ENCODE results near the gene CTSF. TPM values are rescaled to one million over a fixed set of nuclear protein-coding genes. Genes with fewer than 3 reads are reported as not detected.

The CTSF gene
- total and polyA plus RNA-seq, 2 of the 8 experiments (the other 6 are each of a cell fraction or from before 2014, with no cell fraction given), result 0.58 to 2.3 TPM

DNA sequence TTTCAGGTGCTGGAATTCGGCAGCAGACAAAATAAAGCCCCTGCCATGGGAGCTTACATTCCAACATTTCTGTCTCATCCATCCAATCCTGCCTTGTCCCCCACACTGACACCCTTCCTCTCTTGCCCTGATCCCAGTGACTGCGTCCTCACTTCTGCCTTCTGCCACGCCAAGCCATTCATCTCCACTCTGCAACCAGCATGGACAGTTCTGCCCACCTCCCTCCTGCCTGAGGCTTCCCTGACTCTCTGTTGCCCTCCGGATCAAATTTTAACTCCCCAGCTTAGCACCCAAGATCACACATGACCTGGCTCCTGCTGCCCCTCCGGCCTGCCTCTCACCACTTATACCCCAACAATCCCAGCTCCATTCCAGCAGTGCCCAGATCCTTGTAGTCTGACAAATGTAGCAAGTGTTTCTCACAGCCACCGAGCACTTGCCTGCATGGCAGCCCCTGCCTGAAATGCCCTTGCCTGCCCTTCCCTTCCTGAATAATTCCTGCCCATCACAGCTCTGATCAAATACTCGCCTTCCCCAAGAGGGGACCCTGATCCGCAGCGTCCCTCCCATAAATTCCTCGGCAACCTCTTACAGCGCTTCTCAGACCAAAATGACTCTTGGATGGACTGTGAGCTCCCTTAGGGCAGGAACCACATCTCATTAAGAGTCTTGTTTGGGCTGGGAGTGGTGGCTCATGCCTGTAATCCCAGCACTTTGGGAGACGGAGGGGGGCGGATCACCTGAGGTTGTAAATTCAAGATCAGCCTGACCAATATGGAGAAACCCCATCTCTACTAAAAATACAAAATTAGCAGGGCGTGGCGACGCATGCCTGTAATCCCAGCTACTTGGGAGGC is 19.4 kb downstream of the CTSF start:
- no peak overlapping the region for H3K27ac ChIP-seq (ENCODE audit: low read depth, low read length)
- H3K23me2 ChIP-seq (ENCODE audit: low read depth, low read length), result peaks cover 3% of the 10 kb centered on the region; the same call in 1 of the 2 replicates
- H2BK120ac ChIP-seq (replicated peaks; ENCODE audit: low read depth, low read length), result no peak overlapping the region
- TF ChIP-seq NANOG (IDR thresholded peaks at IDR 0.05; ENCODE audit: insufficient read depth, low read depth, low read length, poor library complexity, severe bottlenecking), result no peak
- TF ChIP-seq TEAD4 (IDR thresholded peaks at IDR 0.05; ENCODE audit: low read depth, low read length), result 0 out of 2 replicates have a peak, but pooled peaks have one; percentile 30
- no peak for TF ChIP-seq PHF8 (conservative IDR thresholded peaks at IDR 0.05; ENCODE audit: low read depth, low read length)
- peak overlapping the region in 2 of 4 experiments; percentile 10 to 84; a peak in 2 of 8 replicates for H3K4me3 ChIP-seq (ENCODE audit: extremely low read depth in 1 of 4, insufficient read depth in 2 of 4, low read depth in 3 of 4, low read length in 4 of 4)
- peaks cover 0 to 15% (median 10%) of the 10 kb centered on the region in 4 experiments; a peak in 6 of 7 replicates for H3K4me1 ChIP-seq (replicated peaks in 1 of 4; ENCODE audit: control insufficient read depth in 3 of 4, insufficient read depth in 4 of 4, low read length in 3 of 4)
- no peak for FAIRE-seq
- no peak overlapping the region for H4K5ac ChIP-seq (ENCODE audit: insufficient read length, low read depth, low read length)
- ChIA-PET CTCF (ENCODE audit: partially characterized antibody) (interaction anchor here (0.7 to 1.9 kb wide), 11 partner anchors 12 to 160 kb away, joined by 3 to 5 read pairs (median 3); partner anchors contain the start of genes CCDC87 and CCS), POLR2A (ENCODE audit: partially characterized antibody) (interaction anchor here (0.6 to 7.9 kb wide), 5 partner anchors 13 to 67 kb away, joined by 3 to 54 read pairs (median 5); partner anchors contain the start of genes BBS1 and RBM14)
- H4K20me1 ChIP-seq (replicated peaks in 1 of 2; ENCODE audit: control insufficient read depth in 1 of 2, insufficient read depth in 2 of 2, low read length in 2 of 2), result peaks cover 0 to 2% of the 10 kb centered on the region in 2 experiments
- 91% methylated on average over 16 of the region's 16 CpGs; no CpG with 5 or more reads in 1 of the 2 experiments for WGBS, 2 experiments (ENCODE audit: extremely low coverage in 1 of 2, insufficient coverage in 1 of 2, insufficient read length in 1 of 2, insufficient replicate concordance in 2 of 2, low coverage in 1 of 2, low lambda C conversion rate in 2 of 2, missing lambda C conversion rate in 1 of 2)
- H3K14ac ChIP-seq (ENCODE audit: insufficient read length), result no peak overlapping the region
- H2BK15ac ChIP-seq (ENCODE audit: low read length), result peak overlapping the region; percentile 13
- peak overlapping the region; percentile 51; the same call in 1 of the 2 replicates for H2BK12ac ChIP-seq (ENCODE audit: low read depth, low read length)
- no peak for DNase-seq (ENCODE audit: low read depth in 1 of 2, low spot score in 2 of 2)
- 0 out of 2 replicates have a peak overlapping the region, but pooled peaks have one; percentile 1 for H2BK20ac ChIP-seq (ENCODE audit: low read length)
- H4K91ac ChIP-seq (replicated peaks; ENCODE audit: insufficient read length, low read length), result no peak overlapping the region
- H3K9me3 ChIP-seq (ENCODE audit: insufficient read depth in 2 of 2, low read depth in 1 of 2, low read length in 1 of 2), result no peaks in the 10 kb centered on the region
- H3K18ac ChIP-seq (ENCODE audit: extremely low read depth, low read length), result no peak overlapping the region
- peak overlapping the region in 1 of 4 experiments; percentile 18; a peak in 2 of 7 replicates for H3K9ac ChIP-seq (replicated peaks in 1 of 4; ENCODE audit: extremely low read depth in 1 of 4, low read depth in 3 of 4, low read length in 3 of 4)
- H3K79me2 ChIP-seq (ENCODE audit: control insufficient read depth in 1 of 2, insufficient read depth in 2 of 2, low read length in 2 of 2), result no peaks in the 10 kb centered on the region; a peak in 1 of 4 replicates
- H2AFZ ChIP-seq (ENCODE audit: low read length), result no peak overlapping the region
- peak overlapping the region; percentile 50 to 72; a peak in 3 of 4 replicates for H3K4me2 ChIP-seq (ENCODE audit: insufficient read depth in 1 of 2, low read depth in 2 of 2, low read length in 2 of 2)
- no peak overlapping the region for H3K4ac ChIP-seq (replicated peaks; ENCODE audit: insufficient read length, low read depth, low read length)
- no peaks in the 10 kb centered on the region for H3K27me3 ChIP-seq (replicated peaks in 1 of 4; ENCODE audit: control insufficient read depth in 3 of 4, extremely low read depth in 1 of 4, insufficient read depth in 3 of 4, low read length in 3 of 4)
- 0 out of 2 replicates have a peak overlapping the region, but pooled peaks have one; percentile 25 for H2AK5ac ChIP-seq (ENCODE audit: low read depth, low read length)
- peaks cover 5% of the 10 kb centered on the region; the same call in 1 of the 2 replicates for H3K79me1 ChIP-seq (ENCODE audit: low read depth, low read length)
- peaks cover 0 to 4% (median 0%) of the 10 kb centered on the region in 4 experiments; a peak in 1 of 8 replicates for H3K36me3 ChIP-seq (ENCODE audit: control insufficient read depth in 2 of 4, insufficient read depth in 4 of 4, low read length in 3 of 4)
- no peak overlapping the region for H4K8ac ChIP-seq (ENCODE audit: extremely low read depth, insufficient read depth, low read length)
- peak overlapping the region; percentile 35; the same call in 1 of the 2 replicates for H2BK5ac ChIP-seq (ENCODE audit: low read depth, low read length)
- no peak overlapping the region for H3K56ac ChIP-seq (replicated peaks; ENCODE audit: insufficient read length, low read depth, low read length)
- no peak overlapping the region for H3K23ac ChIP-seq (ENCODE audit: insufficient read length)

Data from H1 (cell line).